Measurements from ENCODE around the gene HNRNPA2B1. TPM values are rescaled to one million over a fixed set of nuclear protein-coding genes. Genes with fewer than 3 reads are reported as not detected.

HNRNPA2B1 gene
- total RNA-seq, 2 experiments from 2014 or later: 258 to 1,090 TPM

DNA sequence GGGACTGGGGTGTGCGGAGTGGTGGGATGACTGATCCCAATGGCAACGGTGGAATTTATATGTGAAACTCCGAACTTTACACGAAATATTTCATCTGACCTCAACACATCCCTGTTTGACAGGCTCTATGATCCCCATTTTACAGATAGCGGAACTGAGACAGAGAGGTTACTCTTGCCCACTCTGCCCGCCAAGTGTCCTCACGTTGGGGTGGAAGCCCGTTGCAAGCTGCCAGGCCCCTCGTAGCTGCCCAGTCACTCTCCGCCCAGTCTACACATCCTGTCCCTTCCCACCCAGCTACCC, 48.9 kb downstream of the HNRNPA2B1 start:
- TF ChIP-seq CTCF (conservative IDR thresholded peaks at IDR 0.05; ENCODE audit: low read length): no peak
- no peak for TF ChIP-seq EZH2phosphoT487 (IDR thresholded peaks at IDR 0.05; ENCODE audit: borderline replicate concordance, low read depth, low read length)
- H3K4me3 ChIP-seq (ENCODE audit: low read depth, low read length, poor library complexity, severe bottlenecking): peak overlapping the region; percentile 73
- H3K4me1 ChIP-seq (ENCODE audit: insufficient read depth, low read length, poor library complexity, severe bottlenecking): peaks cover 38% of the 10 kb centered on the region
- no peak overlapping the region for H3K27ac ChIP-seq (ENCODE audit: low read depth, low read length, poor library complexity, severe bottlenecking)
- intact Hi-C loops (cut with micrococcal nuclease; ENCODE audit: unreplicated experiment): loop anchor here (5.0 kb wide), 1 partner anchor 184 kb away; no protein-coding TSS in a partner anchor
- H3K36me3 ChIP-seq (ENCODE audit: insufficient read depth, low read length): no peaks in the 10 kb centered on the region
- H3K9me2 ChIP-seq (ENCODE audit: insufficient read depth, low read length): no peaks in the 10 kb centered on the region
- no peaks in the 10 kb centered on the region; the same call in 1 of the 2 replicates for H4K20me1 ChIP-seq (ENCODE audit: insufficient read depth, low read length)
- no peak for DNase-seq (ENCODE audit: low spot score)
- no peaks in the 10 kb centered on the region for H3K9me3 ChIP-seq (ENCODE audit: low read length)
- POLR2A ChIA-PET: interaction anchor here (0.8 to 1.7 kb wide), 10 partner anchors 10 to 179 kb away, joined by 3 to 7 read pairs (median 4); partner anchors contain the start of gene CBX3
- CTCF ChIA-PET (ENCODE audit: unreplicated experiment): interaction anchor here (1.6 kb wide), 1 partner anchor 46 kb away, joined by 4 read pairs; no protein-coding TSS in a partner anchor
- peak overlapping the region; percentile 96 for H2AFZ ChIP-seq (ENCODE audit: low read length)
- no TSS peak for BruUV-seq (replicated peaks)
- H3K79me2 ChIP-seq (ENCODE audit: insufficient read depth, low read depth, low read length): peaks cover 36% of the 10 kb centered on the region
- peak overlapping the region; percentile 89 for H3K4me2 ChIP-seq (ENCODE audit: low read length)

GRCh38 chr7:26151096-26151495, 49.5 kb downstream of the HNRNPA2B1 start:
- POLR2A ChIA-PET: interaction anchor here (1.1 to 1.7 kb wide), 4 partner anchors 31 to 50 kb away, joined by 3 to 5 read pairs (median 4); partner anchors contain the start of gene CBX3
- intact Hi-C loops (cut with micrococcal nuclease; ENCODE audit: unreplicated experiment): loop anchor here (5.0 kb wide), 1 partner anchor 184 kb away; no protein-coding TSS in a partner anchor
- no peak for DNase-seq (ENCODE audit: low spot score)

More at GRCh38 chr7:26151096-26151495, 49.5 kb downstream of the HNRNPA2B1 start:
- Histone ChIP-seq H3K4me1 (ENCODE audit: insufficient read depth, low read length, poor library complexity, severe bottlenecking) (peaks cover 33% of the 10 kb centered on the region), H3K9me3 (ENCODE audit: low read length) (no peaks in the 10 kb centered on the region), H3K4me3 (ENCODE audit: low read depth, low read length, poor library complexity, severe bottlenecking) (peak overlapping the region; percentile 73), H3K27ac (ENCODE audit: low read depth, low read length, poor library complexity, severe bottlenecking) (no peak overlapping the region), H3K9me2 (ENCODE audit: insufficient read depth, low read length) (no peaks in the 10 kb centered on the region), H4K20me1 (ENCODE audit: insufficient read depth, low read length) (no peaks in the 10 kb centered on the region; the same call in 1 of the 2 replicates), H2AFZ (ENCODE audit: low read length) (peak overlapping the region; percentile 96; the same call in 1 of the 2 replicates), H3K36me3 (ENCODE audit: insufficient read depth, low read length) (no peaks in the 10 kb centered on the region), H3K79me2 (ENCODE audit: insufficient read depth, low read depth, low read length) (peaks cover 31% of the 10 kb centered on the region), H3K4me2 (ENCODE audit: low read length) (peak overlapping the region; percentile 89)
- CTCF ChIA-PET (ENCODE audit: unreplicated experiment): interaction anchor here (1.6 kb wide), 1 partner anchor 47 kb away, joined by 4 read pairs; no protein-coding TSS in a partner anchor
- TF ChIP-seq CTCF (conservative IDR thresholded peaks at IDR 0.05; ENCODE audit: low read length) (no peak), EZH2phosphoT487 (IDR thresholded peaks at IDR 0.05; ENCODE audit: borderline replicate concordance, low read depth, low read length) (no peak)
- no TSS peak for BruUV-seq (replicated peaks)

All from OCI-LY7 (cell line).